GM12878 (cell line): Measurements from ENCODE around the gene FILIP1L. TPM values are rescaled to one million over a fixed set of nuclear protein-coding genes. Genes with fewer than 3 reads are reported as not detected.

Experiments
- ATAC-seq: fragments of 200-7000 bp; cut with Tn5 transposase; 3 replicates; pipeline ENCODE4 v1.9.1; 2020; ENCODE audit warnings: mild to moderate bottlenecking, moderate library complexity
- BruUV-seq: library from RNA; stranded (reverse); fragments of 400-500 nt; replicated peaks from 2 replicates; lab custom pipeline; 2021; lab: Mats Ljungman, UMichigan
- CTCF ChIA-PET: fragments of 300-600 bp; sonication (Branson Sonifier 250); formaldehyde crosslinking; extraction: SDS; loops from one replicate; lab custom pipeline; 2021; ENCODE audit warnings: inconsistent platforms; lab: Yijun Ruan, JAX
- POLR2A ChIA-PET: fragments of 350-600 bp; formaldehyde crosslinking; extraction: SDS; loops from one replicate; lab custom pipeline; 2021; ENCODE audit warnings: inconsistent platforms; lab: Charles Lee
- RAD21 ChIA-PET: fragments of 300-600 bp; sonication (Branson Sonifier 250); formaldehyde crosslinking; loops from one replicate; lab custom pipeline; 2023; ENCODE audit warnings: antibody characterized with exemption; ENCODE audit not compliant: unreplicated experiment; lab: Charles Lee
- SMC1A ChIA-PET: fragments of 300-600 bp; sonication (Branson Sonifier 250); formaldehyde crosslinking; loops from one replicate; lab custom pipeline; 2023; ENCODE audit not compliant: unreplicated experiment, uncharacterized antibody; lab: Charles Lee
- DNase-seq: peaks from one replicate; pipeline ENCODE4 v3.0.0-alpha.2; 2011; ENCODE audit warnings: low read depth, low spot score
- FAIRE-seq: peaks from 3 replicates; lab custom pipeline; 2011; peaks lifted over from hg19 to GRCh38; lab: Jason Lieb, UNC
- H2AFZ ChIP-seq: 2 replicates; pipeline ENCODE4 v1.6.0; 2011; ENCODE audit warnings: low read depth, low read length, control low read depth; ENCODE audit not compliant: control insufficient read depth
- H3K27ac ChIP-seq: 2 replicates; pipeline ENCODE4 v1.5.1; 2011; ENCODE audit warnings: control low read depth; ENCODE audit not compliant: control insufficient read depth, insufficient read depth
- H3K27me3 ChIP-seq, 2 experiments: replicated peaks in 1 of 2; 2 replicates each; pipeline versions ENCODE4 v1.6.0 to v1.6.1; 2011; ENCODE audit warnings: low read length in 1 of 2; ENCODE audit not compliant: control insufficient read depth in 2 of 2, insufficient read depth in 2 of 2
- H3K36me3 ChIP-seq, 2 experiments: 2 replicates each; pipeline ENCODE4 v1.5.1; 2011; ENCODE audit warnings: low read length in 1 of 2; ENCODE audit not compliant: control insufficient read depth in 2 of 2, insufficient read depth in 2 of 2
- H3K4me1 ChIP-seq: 2 replicates; pipeline ENCODE4 v1.6.1; 2011; ENCODE audit warnings: mild to moderate bottlenecking, low read length, moderate library complexity, mixed read lengths; ENCODE audit not compliant: control insufficient read depth, insufficient read depth
- H3K4me2 ChIP-seq: 2 replicates; pipeline ENCODE4 v1.6.0; 2011; ENCODE audit warnings: control low read depth; ENCODE audit not compliant: control insufficient read depth, insufficient read depth
- H3K4me3 ChIP-seq: fragments of 200-600 bp; sonication (generic); 2 replicates; pipeline ENCODE4 v1.5.1; 2016
- H3K79me2 ChIP-seq: 2 replicates; pipeline ENCODE4 v1.6.0; 2011; ENCODE audit warnings: low read length; ENCODE audit not compliant: control insufficient read depth, insufficient read depth
- H3K9ac ChIP-seq: 2 replicates; pipeline ENCODE4 v1.8.0; 2011; ENCODE audit warnings: low read length, control low read depth, mixed read lengths; ENCODE audit not compliant: control insufficient read depth, insufficient read depth
- H3K9me3 ChIP-seq: replicated peaks from 3 replicates; pipeline ENCODE4 v1.5.1; 2011; ENCODE audit warnings: mild to moderate bottlenecking, low read length; ENCODE audit not compliant: control insufficient read depth, insufficient read depth
- H4K20me1 ChIP-seq: 2 replicates; pipeline ENCODE4 v1.6.0; 2011; ENCODE audit not compliant: control insufficient read depth, insufficient read depth
- BCL11A ChIP-seq: IDR thresholded peaks from 2 replicates; pipeline ENCODE4 v1.6.1; 2011; ENCODE audit warnings: low read depth, low read length
- PAX8 ChIP-seq: fragments of 450-650 bp; IDR thresholded peaks from 2 replicates; pipeline ENCODE4 v1.6.1; 2017; ENCODE audit warnings: mild to moderate bottlenecking, moderate library complexity
- RBBP5 ChIP-seq: fragments of 200-600 bp; sonication (generic); conservative IDR thresholded peaks from 2 replicates; pipeline ENCODE4 v1.6.1; 2016
- RCOR1 ChIP-seq: conservative IDR thresholded peaks from 2 replicates; pipeline ENCODE4 v1.6.1; 2012; ENCODE audit warnings: low read depth, low read length, improper control_type of control experiment
- WRNIP1 ChIP-seq: IDR thresholded peaks from 2 replicates; pipeline ENCODE4 v1.6.1; 2011; ENCODE audit warnings: low read depth, low read length, improper control_type of control experiment, borderline replicate concordance
- in situ Hi-C: fragments of 300-500 bp; cut with MboI; formaldehyde crosslinking; loops from 9 replicates; pipeline ENCODE4 v1.14.3; 2018; ENCODE audit warnings: mixed read lengths
- intact Hi-C: fragments of 100-400 bp; cut with micrococcal nuclease; formaldehyde crosslinking; loops from one replicate; pipeline ENCODE4 v1.14.2; 2022; ENCODE audit not compliant: unreplicated experiment
- polyA plus RNA-seq, 11 experiments: library from polyadenylated mRNA; depleted of rRNA in 4 of 11; unstranded in 6 of 11; stranded (reverse) in 5 of 11; fragments of >200 nt; fragmentation: Nextera tagmentation in 4 of 11; fragmentation: Illumina TruSeq in 1 of 11; extraction: Ambion mirVana in 4 of 11; extraction: Trizol in 1 of 11; gene quantifications; 1 replicate in 1 of 11; 2 replicates in 10 of 11; pipeline versions ENCODE4 v1.2.1 to v1.2.3, GENCODE V29; 2011 to 2016; ENCODE audit warnings: inconsistent platforms in 2 of 11, missing spikeins in 2 of 11, low read depth in 1 of 11
- total RNA-seq, 4 experiments: library from RNA; depleted of rRNA in 3 of 4; stranded (reverse); fragments of >200 nt in 3 of 4; fragmentation: Illumina TruSeq in 1 of 4; extraction: Trizol in 1 of 4; gene quantifications; 2 replicates each; pipeline versions ENCODE4 v1.2.1 to v1.2.3, GENCODE V29; 2013 to 2021
- TF ChIP-seq, protein P1 (sequence below): fragments of 150-350 bp; IDR thresholded peaks from 2 replicates; pipeline ENCODE4 v1.6.1; 2014; ENCODE audit warnings: mild to moderate bottlenecking, low read depth, low read length

FILIP1L gene
- total and polyA plus RNA-seq, 10 of the 15 experiments (the other 5 are each of a cell fraction or from before 2014, with no cell fraction given): 0.24 to 6.1 (median 3.5) TPM

DNA sequence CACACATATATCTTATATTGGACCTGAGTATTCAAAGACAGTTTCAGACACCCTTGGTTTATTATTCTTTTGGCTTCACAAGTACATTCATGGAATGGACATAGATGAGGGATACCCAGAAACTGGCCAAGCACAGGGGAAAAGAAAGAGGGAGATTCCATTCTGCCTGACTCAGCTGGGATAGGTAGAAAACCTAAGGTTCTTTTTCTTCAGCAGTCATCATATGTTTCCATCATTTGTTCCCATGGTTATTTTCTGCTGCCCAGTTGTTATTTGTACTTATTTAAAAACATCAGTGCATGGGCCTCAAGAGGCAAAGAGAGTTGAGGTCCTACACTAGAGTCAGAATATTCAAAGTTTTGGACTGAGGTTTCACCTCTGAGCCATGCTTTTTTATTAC lies 91.8 kb downstream of the FILIP1L start:
- Histone ChIP-seq H2AFZ (no peak overlapping the region), H3K4me3 (no peak overlapping the region), H3K9ac (no peak overlapping the region), H3K4me1 (no peaks in the 10 kb centered on the region), H4K20me1 (no peaks in the 10 kb centered on the region), H3K4me2 (no peak overlapping the region), H3K36me3 (no peaks in the 10 kb centered on the region), H3K79me2 (no peaks in the 10 kb centered on the region), H3K27me3 (no peaks in the 10 kb centered on the region), H3K27ac (no peak overlapping the region), H3K9me3 (no peaks in the 10 kb centered on the region)
- no peak for DNase-seq
- intact Hi-C loops (no loop called here), in situ Hi-C loops (no loop called here)
- ChIA-PET CTCF (no interaction called here), SMC1A (no interaction called here), RAD21 (no interaction called here), POLR2A (interaction anchor here (0.7 kb wide), 2 partner anchors 16 to 132 kb away, joined by 3 to 4 read pairs; no protein-coding TSS in a partner anchor)
- TF ChIP-seq PAX8: no peak
- no peak for TF ChIP-seq RBBP5
- TF ChIP-seq WRNIP1: no peak
- TF ChIP-seq, protein P1, sequence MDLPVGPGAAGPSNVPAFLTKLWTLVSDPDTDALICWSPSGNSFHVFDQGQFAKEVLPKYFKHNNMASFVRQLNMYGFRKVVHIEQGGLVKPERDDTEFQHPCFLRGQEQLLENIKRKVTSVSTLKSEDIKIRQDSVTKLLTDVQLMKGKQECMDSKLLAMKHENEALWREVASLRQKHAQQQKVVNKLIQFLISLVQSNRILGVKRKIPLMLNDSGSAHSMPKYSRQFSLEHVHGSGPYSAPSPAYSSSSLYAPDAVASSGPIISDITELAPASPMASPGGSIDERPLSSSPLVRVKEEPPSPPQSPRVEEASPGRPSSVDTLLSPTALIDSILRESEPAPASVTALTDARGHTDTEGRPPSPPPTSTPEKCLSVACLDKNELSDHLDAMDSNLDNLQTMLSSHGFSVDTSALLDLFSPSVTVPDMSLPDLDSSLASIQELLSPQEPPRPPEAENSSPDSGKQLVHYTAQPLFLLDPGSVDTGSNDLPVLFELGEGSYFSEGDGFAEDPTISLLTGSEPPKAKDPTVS: no peak
- TF ChIP-seq RCOR1: no peak
- TF ChIP-seq BCL11A: no peak
- FAIRE-seq: no peak
- ATAC-seq: no peak
- no TSS peak for BruUV-seq
